Ectodermal cell (in vitro differentiated cells): ENCODE results near the gene NME1.
"Not testable (repeated sequence)": the region's sequence is repeated elsewhere in the genome, so short reads cannot be mapped to it uniquely, and the experiment has no call there.

Experiments
- H3K27ac ChIP-seq: 2 replicates; pipeline ENCODE4 v1.7.0; 2013; ENCODE audit warnings: mild to moderate bottlenecking, low read depth, low read length; ENCODE audit not compliant: insufficient read depth, poor library complexity, severe bottlenecking
- H3K27me3 ChIP-seq: 2 replicates; pipeline ENCODE4 v1.7.0; 2013; ENCODE audit warnings: mild to moderate bottlenecking, low read length; ENCODE audit not compliant: insufficient read depth, control insufficient read depth, poor library complexity, severe bottlenecking
- H3K36me3 ChIP-seq: one replicate; pipeline ENCODE4 v1.7.0; 2013; ENCODE audit warnings: low read length; ENCODE audit not compliant: control insufficient read depth, insufficient read depth
- H3K4me1 ChIP-seq: one replicate; pipeline ENCODE4 v1.7.0; 2013; ENCODE audit warnings: low read length; ENCODE audit not compliant: control insufficient read depth, insufficient read depth
- H3K4me3 ChIP-seq: 2 replicates; pipeline ENCODE4 v1.7.0; 2013; ENCODE audit warnings: low read depth, low read length, control low read depth; ENCODE audit not compliant: insufficient read depth
- H3K9me3 ChIP-seq: 2 replicates; pipeline ENCODE4 v1.7.0; 2013; ENCODE audit warnings: mild to moderate bottlenecking, low read length, moderate library complexity; ENCODE audit not compliant: control insufficient read depth
- WGBS, 2 experiments: methylation state at CpG; one replicate each; pipeline ENCODE4 v1.1.7; 2013; ENCODE audit warnings: missing lambda C conversion rate in 2 of 2; 5-methylcytosine and 5-hydroxymethylcytosine counted together

The NME1 gene

DNA sequence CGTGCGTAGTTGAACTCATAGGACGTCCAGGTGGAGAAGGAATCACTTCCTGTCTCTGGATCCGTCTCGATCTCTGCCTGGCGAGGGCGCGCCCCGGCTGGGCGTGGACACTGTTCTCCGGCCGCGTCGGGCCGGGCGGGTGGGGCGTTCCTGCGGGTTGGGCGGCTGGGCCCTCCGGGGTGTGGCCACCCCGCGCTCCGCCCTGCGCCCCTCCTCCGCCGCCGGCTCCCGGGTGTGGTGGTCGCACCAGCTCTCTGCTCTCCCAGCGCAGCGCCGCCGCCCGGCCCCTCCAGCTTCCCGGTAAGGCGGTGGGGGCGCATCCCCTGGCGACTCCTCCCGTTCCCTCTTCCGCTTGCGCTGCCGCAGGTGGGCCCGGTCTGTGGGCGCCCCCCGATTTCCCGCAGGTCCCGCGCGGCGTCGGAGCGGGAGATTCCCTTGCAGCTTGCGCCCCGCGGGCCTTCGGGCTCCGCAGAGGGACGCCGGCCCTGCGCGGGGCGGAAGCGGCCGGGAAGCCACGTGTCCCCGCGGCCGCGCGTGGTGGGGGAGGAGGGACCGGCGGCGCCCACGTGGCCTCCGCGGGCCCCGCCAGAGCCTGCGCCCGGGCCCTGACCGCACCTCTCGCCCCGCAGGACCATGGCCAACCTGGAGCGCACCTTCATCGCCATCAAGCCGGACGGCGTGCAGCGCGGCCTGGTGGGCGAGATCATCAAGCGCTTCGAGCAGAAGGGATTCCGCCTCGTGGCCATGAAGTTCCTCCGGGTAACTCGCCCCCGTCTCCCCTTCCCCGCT is 13.0 kb downstream of the NME1 start, which contains the start of gene NME2:
Gene NME2 (plus strand): TSS at position 214 of the 789 bp plus-strand sequence. CDS start 420 bp downstream, at position 634.
- peaks cover 6% of the 10 kb centered on the region for H3K4me1 ChIP-seq
- H3K4me3 ChIP-seq = peak within 1 kb of the TSS; percentile 81
- peaks cover 12% of the 10 kb centered on the region for H3K36me3 ChIP-seq
- 0% methylated on average over 98 of the region's 98 CpGs for WGBS, 2 experiments
- no peaks in the 10 kb centered on the region for H3K27me3 ChIP-seq
- no peak within 1 kb of the TSS for H3K27ac ChIP-seq
- H3K9me3 ChIP-seq = no peaks in the 10 kb centered on the region

DNA sequence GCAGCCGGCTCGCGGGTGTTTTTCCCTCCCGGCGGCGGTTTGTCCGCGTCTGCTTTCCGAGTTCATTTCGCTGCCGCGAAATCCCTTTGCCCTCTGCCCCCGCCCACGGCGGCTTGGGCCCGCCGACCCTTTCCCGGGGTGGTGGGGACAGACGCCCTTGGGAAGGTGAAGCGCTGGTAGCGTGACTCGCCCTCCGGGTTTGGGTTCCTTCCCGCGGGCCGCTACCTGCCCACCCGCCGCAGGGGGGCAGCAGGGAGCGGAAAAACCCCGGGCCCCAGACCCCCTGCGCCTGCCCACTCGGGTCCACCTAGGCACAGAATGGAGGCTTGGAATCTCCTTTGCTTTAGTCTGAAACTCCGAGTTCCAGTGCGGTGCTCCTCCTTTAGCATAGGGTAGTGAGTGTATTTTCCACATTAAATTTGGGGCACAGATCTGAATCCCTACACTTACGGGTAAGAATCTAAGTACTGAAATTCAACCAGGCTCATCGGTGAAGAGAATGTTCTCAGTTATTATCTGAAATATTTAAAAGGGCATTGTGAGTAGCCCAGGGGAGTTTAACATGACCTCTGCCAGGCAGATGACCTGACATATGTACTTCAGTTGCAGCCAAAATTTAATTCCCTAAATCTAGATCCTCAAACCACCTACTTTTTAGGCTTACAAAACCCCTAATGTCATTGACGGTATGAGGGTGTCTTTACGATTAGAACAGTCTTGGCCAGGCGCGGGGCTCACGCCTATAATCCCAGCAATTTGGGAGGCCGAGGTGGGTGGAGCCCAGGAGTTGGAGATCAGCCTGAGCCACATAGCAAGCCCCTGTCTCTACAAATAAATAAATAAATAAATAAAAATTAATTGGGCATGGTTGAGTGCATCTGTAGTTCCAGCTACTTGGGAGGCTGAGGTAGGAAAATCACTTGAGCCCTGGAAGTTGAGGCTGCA is 13.9 kb downstream of the NME1 start:
- Histone ChIP-seq H3K27ac (no peak overlapping the region), H3K4me3 (peak overlapping the region; percentile 81), H3K36me3 (peaks cover 10% of the 10 kb centered on the region), H3K27me3 (no peaks in the 10 kb centered on the region), H3K4me1 (peaks cover 6% of the 10 kb centered on the region), H3K9me3 (no peaks in the 10 kb centered on the region)
- WGBS, 2 experiments = 15% methylated on average over 42 of the region's 42 CpGs

DNA sequence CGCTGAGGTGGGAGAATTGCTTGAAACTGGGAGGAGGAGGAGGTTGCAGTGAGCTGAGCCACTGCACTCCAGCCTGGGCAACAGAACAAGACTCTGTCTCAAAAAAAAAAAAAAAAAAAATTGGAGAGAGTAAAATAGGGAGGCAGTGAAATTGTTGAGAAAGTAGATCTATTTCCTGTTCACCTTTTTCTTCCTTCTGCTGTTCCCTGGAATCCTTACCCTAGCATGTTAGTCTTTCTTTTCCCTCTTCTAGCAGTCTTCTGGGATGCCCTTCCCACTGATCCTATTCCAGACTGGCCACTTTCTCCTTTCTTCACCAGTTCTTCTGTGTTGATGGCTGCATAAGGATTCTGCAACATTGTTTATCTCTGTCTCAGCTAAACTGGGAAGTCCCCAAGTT is 16.0 kb downstream of the NME1 start:
- peaks cover 5% of the 10 kb centered on the region for H3K36me3 ChIP-seq
- no peaks in the 10 kb centered on the region for H3K9me3 ChIP-seq
- H3K4me3 ChIP-seq = no peak overlapping the region
- H3K27me3 ChIP-seq = no peaks in the 10 kb centered on the region
- 92 to 100% methylated on average over 1 of the region's 1 CpG for whole genome bisulfite sequencing, 2 experiments
- H3K4me1 ChIP-seq = peaks cover 6% of the 10 kb centered on the region
- H3K27ac ChIP-seq = no peak overlapping the region

DNA sequence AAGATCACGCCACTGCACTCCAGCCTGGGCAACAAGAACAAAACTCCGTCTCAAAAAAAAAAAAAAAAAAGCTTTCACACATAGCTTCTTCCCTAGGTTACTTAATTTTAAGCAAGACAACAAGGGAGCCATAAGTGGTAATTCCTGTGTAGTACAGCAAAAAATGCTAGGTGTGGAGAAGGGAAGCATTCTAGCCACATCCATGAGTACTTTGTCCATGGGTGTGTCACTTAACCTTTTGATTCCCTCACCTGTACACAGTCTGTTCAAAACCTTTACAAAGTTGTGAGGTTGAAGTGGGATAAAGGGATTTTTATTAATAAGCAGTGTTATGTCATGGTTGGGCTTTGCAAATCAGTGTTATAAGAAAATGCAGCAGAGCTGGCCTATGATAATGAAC is 17.4 kb downstream of the NME1 start:
- H3K36me3 ChIP-seq = peaks cover 5% of the 10 kb centered on the region
- no peaks in the 10 kb centered on the region for H3K27me3 ChIP-seq
- H3K4me3 ChIP-seq = no peak overlapping the region
- no peaks in the 10 kb centered on the region for H3K9me3 ChIP-seq
- peaks cover 1% of the 10 kb centered on the region for H3K4me1 ChIP-seq
- WGBS, 2 experiments = 94 to 100% methylated on average over 2 of the region's 2 CpGs
- no peak overlapping the region for H3K27ac ChIP-seq

DNA sequence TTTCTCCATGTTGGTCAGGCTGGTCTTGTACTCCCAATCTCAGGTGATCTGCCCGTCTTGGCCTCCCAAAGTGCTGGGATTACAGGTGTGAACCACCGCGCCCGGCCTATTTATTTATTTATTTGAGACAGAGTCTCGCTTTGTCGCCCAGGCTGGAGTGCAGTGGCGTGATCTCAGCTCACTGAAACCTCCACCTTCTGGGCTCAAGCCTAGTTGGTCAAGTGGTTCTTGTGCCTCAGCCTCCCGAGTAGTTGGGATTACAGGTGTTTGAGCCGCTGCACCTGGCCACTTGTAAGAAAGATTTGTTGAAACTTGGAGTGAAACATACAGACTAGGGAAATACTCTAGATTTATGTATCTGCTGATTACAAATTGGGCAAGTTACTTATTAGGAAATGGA is 18.7 kb downstream of the NME1 start:
- not testable (repeated sequence) for H3K4me1 ChIP-seq, H3K4me3 ChIP-seq, H3K36me3 ChIP-seq, H3K27ac ChIP-seq, H3K9me3 ChIP-seq, H3K27me3 ChIP-seq
- 93 to 94% methylated on average over 9 of the region's 9 CpGs for WGBS, 2 experiments

DNA sequence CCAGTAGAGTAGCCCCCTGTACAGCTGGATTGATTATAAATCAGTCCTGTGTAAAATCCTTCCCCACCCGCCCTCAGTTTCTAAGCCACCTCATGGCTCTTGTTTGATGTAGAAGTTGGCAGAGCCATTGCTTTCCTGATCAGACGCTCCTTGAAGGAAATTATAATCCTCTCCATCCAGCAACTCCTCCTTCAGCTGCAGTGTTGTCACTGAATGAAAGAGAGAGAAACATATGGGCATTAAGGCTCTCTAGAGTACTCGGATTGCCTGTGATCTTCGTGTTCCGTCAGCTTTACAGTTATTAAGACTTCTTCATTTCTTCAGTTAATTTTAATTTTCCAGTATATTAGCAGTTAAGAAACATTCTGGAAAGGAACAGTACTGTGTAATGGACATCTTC is 27.1 kb downstream of the NME1 start:
- no peaks in the 10 kb centered on the region for H3K27me3 ChIP-seq
- no peaks in the 10 kb centered on the region for H3K4me1 ChIP-seq
- H3K36me3 ChIP-seq = peaks cover 17% of the 10 kb centered on the region
- H3K27ac ChIP-seq = no peak overlapping the region
- no peak overlapping the region for H3K4me3 ChIP-seq
- H3K9me3 ChIP-seq = no peaks in the 10 kb centered on the region
- WGBS, 2 experiments = 92 to 94% methylated on average over 5 of the region's 5 CpGs

DNA sequence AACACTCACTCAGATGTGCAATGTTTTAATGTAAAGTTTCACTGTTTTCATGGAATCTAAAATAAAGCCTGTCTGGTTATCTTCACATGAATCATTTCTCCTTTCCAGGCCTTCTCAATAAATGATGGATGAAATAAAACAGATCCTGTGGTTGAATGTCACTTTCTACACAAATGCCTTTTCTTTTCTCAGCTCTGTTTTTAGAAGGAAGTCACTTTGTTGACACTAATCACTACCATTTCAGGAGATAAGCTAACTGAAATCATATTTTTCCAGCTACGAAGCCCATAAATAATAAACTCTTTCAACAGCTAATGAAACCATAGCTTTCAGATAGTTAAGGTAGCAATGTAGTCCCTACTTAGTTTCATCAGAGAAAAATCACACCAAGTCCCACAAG is 30.8 kb downstream of the NME1 start:
- no peaks in the 10 kb centered on the region for H3K4me1 ChIP-seq
- 100% methylated on average over 1 of the region's 1 CpG for WGBS, 2 experiments
- no peaks in the 10 kb centered on the region for H3K9me3 ChIP-seq
- peaks cover 24% of the 10 kb centered on the region for H3K36me3 ChIP-seq
- H3K4me3 ChIP-seq = no peak overlapping the region
- no peak overlapping the region for H3K27ac ChIP-seq
- H3K27me3 ChIP-seq = no peaks in the 10 kb centered on the region

DNA sequence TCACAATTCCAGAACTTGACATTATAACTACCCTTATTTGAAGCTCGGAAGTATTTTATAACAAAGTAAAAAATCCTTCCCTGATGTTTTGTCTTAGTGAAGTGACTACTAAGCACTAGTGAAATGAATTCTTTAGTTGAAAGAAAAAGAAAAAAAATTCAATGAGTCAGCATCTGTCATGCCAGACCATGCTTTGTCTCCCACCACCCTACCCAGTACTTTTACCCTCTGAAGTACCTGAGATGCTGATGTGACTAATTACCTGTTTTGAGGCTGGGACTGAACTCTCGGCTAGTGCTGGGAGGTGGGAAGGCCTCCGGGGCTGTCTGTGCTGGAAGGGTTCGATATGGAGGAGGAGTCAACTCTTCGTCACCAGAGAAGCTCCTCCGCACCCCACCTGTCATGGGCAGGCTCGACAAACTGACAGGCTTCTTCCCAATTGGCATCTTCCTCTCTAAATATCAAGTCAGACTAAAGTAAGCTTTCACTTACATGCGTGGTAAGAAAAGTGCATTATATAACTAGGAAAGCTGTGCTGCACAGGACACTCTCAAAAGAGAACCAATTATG is 32.5 kb downstream of the NME1 start:
- H3K4me3 ChIP-seq = no peak overlapping the region
- H3K4me1 ChIP-seq = no peaks in the 10 kb centered on the region
- WGBS, 2 experiments = 91 to 93% methylated on average over 7 of the region's 8 CpGs
- no peak overlapping the region for H3K27ac ChIP-seq
- H3K9me3 ChIP-seq = no peaks in the 10 kb centered on the region
- H3K27me3 ChIP-seq = no peaks in the 10 kb centered on the region
- peaks cover 24% of the 10 kb centered on the region for H3K36me3 ChIP-seq

DNA sequence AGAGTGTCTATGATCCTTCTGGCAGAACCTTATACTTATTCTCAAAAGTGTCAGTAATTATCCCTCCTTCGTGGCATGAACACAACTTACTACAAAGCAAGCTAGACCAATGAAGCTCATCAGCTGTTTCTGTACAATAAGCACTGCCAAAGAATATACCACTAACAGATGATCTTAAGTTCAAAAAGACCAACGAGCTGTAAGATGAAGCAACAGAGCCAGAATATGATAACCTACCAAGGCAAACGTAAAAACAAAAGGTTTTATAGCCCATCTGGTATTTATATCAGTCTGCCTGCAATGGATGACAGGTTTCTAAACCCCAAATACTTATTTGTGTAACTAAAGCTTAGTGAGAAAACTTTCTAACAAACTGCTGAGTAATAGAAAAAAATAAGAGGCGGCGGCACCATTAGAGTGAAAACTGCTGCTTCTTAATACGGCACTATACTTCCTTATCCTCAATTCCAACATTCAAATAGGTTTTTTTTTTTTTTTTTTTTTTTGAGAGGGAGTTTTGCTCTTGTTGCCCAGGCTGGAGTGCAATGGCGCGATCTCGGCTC is 35.0 kb downstream of the NME1 start:
- H3K4me1 ChIP-seq = no peaks in the 10 kb centered on the region
- H3K27me3 ChIP-seq = no peaks in the 10 kb centered on the region
- H3K9me3 ChIP-seq = no peaks in the 10 kb centered on the region
- H3K4me3 ChIP-seq = no peak overlapping the region
- H3K36me3 ChIP-seq = peaks cover 33% of the 10 kb centered on the region
- 92 to 95% methylated on average over 6 to 8 of the region's 9 CpGs for WGBS, 2 experiments
- H3K27ac ChIP-seq = no peak overlapping the region

DNA sequence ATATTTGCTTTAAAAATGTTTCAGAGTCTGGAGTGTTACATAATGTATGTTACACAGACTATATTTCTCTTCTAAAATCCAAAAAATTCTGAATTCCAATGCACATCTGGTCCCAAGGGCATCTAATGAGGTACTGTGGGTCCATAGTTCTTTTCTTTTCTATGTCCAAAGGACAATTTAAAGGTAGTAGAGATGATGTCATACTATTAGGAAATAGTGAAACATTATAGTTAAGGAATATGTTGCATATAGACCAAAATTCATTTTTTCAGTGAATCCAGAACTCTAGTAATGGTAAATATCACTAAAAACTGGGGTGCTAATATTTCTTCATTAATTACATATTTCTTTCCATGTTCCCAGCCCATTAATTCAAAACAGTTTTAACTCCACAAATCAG is 35.8 kb downstream of the NME1 start:
- H3K4me3 ChIP-seq = no peak overlapping the region
- H3K27ac ChIP-seq = no peak overlapping the region
- H3K36me3 ChIP-seq = peaks cover 35% of the 10 kb centered on the region
- no peaks in the 10 kb centered on the region for H3K4me1 ChIP-seq
- no peaks in the 10 kb centered on the region for H3K27me3 ChIP-seq
- H3K9me3 ChIP-seq = no peaks in the 10 kb centered on the region
